ENCODE results near the gene CHAF1A. TPM values are rescaled to one million over a fixed set of nuclear protein-coding genes. Genes with fewer than 3 reads are reported as not detected.

Gene CHAF1A
- total and polyA plus RNA-seq, 10 donors, result 3.8 to 17.9 (median 10.0) TPM

- Histone ChIP-seq H3K27ac (no peak overlapping the region), H3K36me3 (peaks cover 0 to 87% (median 13%) of the 10 kb centered on the region in 6 donors), H3K9me3 (no peaks in the 10 kb centered on the region), H3K4me1 (peaks cover 0 to 12% (median 8%) of the 10 kb centered on the region in 6 donors), H3K27me3 (replicated peaks in 1 of 7) (no peaks in the 10 kb centered on the region), H3K4me3 (no peak overlapping the region)
- intact Hi-C loops (cut with DNase I; ENCODE audit: low total_unique reads), result no loop called here
- 96 to 100% (median 97%) methylated on average over 10 of the region's 10 CpGs for WGBS, 5 donors
- no peak for DNase-seq
- no peak for TF ChIP-seq POLR2AphosphoS5 (IDR thresholded peaks at IDR 0.05)
- TF ChIP-seq CTCF (IDR thresholded peaks at IDR 0.05 in 8 of 11, conservative IDR thresholded peaks at IDR 0.05 in 3 of 11), result no peak
- TF ChIP-seq POLR2A (IDR thresholded peaks at IDR 0.05), result no peak
Measured at GRCh38 chr19:4437103-4437502, 34.7 kb downstream of the CHAF1A start.

DNA sequence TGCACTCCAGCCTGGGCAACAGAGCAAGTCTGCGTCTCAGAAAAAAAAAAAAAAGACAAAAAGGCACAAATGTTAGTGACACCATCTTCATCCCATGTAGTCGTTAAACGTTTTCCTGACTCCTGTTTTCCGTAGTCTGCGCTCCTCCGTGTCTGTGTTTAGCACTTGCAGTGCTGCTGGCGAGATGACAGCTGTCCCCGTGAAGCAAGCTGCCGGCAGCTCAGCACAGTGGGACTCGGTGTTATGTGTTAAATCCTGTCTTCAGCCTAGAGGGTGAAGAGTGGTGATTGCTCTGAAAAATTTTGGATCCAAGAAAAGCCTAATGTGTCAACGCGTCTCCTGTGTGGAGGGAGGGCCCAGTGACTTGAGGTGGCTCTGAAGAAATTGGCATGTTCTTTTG is 36.8 kb downstream of the CHAF1A start:
- H3K4me1 ChIP-seq, result peaks cover 0 to 10% (median 3%) of the 10 kb centered on the region in 6 donors
- no peaks in the 10 kb centered on the region for H3K9me3 ChIP-seq
- H3K27me3 ChIP-seq (replicated peaks in 1 of 7), result no peaks in the 10 kb centered on the region
- H3K27ac ChIP-seq, result no peak overlapping the region
- WGBS, 5 donors, result 89 to 94% (median 93%) methylated on average over 12 of the region's 12 CpGs
- TF ChIP-seq POLR2A (IDR thresholded peaks at IDR 0.05), result no peak
- TF ChIP-seq CTCF (IDR thresholded peaks at IDR 0.05 in 8 of 11, conservative IDR thresholded peaks at IDR 0.05 in 3 of 11), result no peak
- no peak for TF ChIP-seq POLR2AphosphoS5 (IDR thresholded peaks at IDR 0.05)
- DNase-seq, result no peak
- peaks cover 0 to 81% (median 11%) of the 10 kb centered on the region in 6 donors for H3K36me3 ChIP-seq
- no peak overlapping the region for H3K4me3 ChIP-seq
- intact Hi-C loops (cut with DNase I; ENCODE audit: low total_unique reads), result no loop called here

DNA sequence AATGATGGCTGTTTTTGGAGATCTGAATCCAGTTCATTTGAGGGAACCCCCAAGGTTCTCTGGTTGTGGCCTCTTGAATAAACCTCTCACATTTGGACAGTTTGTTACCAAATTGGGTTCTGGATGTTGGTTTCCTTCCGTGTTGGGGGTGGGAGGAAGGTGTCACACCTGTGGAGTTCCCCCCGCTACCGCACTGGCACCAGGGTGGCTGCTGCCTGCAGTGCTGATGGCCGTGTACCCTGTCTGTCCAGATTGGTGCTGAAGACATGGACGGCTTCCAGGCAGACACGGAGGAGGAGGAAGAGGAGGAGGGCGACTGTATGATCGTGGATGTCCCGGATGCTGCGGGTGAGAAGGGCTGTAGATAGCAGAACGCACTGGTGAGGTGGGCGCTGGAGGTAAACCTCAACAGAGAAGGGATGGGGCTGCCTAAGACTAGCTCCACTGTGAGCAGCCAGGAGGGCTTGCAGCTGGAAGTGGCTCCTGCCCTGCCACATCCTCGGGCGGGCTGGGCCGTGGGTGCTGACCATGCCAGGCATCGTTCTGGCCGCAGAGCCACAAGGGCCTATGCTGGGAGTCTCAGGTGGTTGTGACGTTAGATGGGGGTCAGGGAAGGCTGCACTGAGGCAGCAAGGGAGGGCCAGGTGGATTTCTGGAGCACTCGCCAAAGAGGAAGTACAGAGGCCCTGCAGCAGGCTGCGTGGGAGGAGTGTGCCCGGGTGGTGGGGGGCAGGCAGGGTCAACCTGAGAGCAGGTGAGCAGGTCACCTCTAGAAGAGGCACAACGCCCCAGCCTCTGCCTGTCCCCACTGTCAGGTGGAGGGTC is 39.8 kb downstream of the CHAF1A start:
- peaks cover 0 to 10% (median 3%) of the 10 kb centered on the region in 6 donors for H3K4me1 ChIP-seq
- TF ChIP-seq CTCF (IDR thresholded peaks at IDR 0.05 in 8 of 11, conservative IDR thresholded peaks at IDR 0.05 in 3 of 11) (no peak), POLR2AphosphoS5 (IDR thresholded peaks at IDR 0.05) (peak in 2 of 3 donors; percentile 19 to 52), POLR2A (IDR thresholded peaks at IDR 0.05) (no peak)
- WGBS, 5 donors, result 62 to 75% (median 72%) methylated on average over 17 to 22 of the region's 22 CpGs
- no peaks in the 10 kb centered on the region for H3K27me3 ChIP-seq (replicated peaks in 1 of 7)
- peak overlapping the region in 2 of 8 donors; percentile 11 to 50 for H3K27ac ChIP-seq
- no peak overlapping the region for H3K4me3 ChIP-seq
- peaks cover 0 to 81% (median 35%) of the 10 kb centered on the region in 6 donors for H3K36me3 ChIP-seq
- no peaks in the 10 kb centered on the region for H3K9me3 ChIP-seq
- intact Hi-C loops (cut with DNase I; ENCODE audit: low total_unique reads), result no loop called here
- no peak for DNase-seq

DNA sequence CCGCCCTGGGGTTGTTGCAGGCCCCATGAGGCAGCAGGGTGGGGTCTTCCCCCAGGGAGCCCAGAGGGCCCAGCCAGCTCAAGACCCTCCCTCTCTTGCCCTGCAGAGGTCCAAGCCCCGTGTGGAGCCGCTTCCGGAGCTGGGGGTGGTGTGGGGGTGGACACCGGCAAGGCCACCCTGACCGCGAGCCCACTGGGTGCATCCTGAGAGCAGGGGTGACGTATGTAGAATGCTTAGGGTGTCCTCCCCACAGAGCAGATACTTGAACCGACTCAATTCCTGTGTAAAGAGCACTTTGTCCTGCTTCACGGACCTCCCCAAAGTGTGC is 40.3 kb downstream of the CHAF1A start:
- Histone ChIP-seq H3K36me3 (peaks cover 0 to 83% (median 41%) of the 10 kb centered on the region in 6 donors), H3K27ac (peak overlapping the region in 1 of 8 donors; percentile 50), H3K4me1 (peaks cover 0 to 10% (median 3%) of the 10 kb centered on the region in 6 donors), H3K9me3 (no peaks in the 10 kb centered on the region), H3K27me3 (replicated peaks in 1 of 7) (no peaks in the 10 kb centered on the region), H3K4me3 (no peak overlapping the region)
- WGBS, 5 donors, result 82 to 93% (median 88%) methylated on average over 3 to 10 of the region's 10 CpGs
- no peak for DNase-seq
- intact Hi-C loops (cut with DNase I; ENCODE audit: low total_unique reads), result no loop called here
- TF ChIP-seq POLR2AphosphoS5 (IDR thresholded peaks at IDR 0.05) (no peak), CTCF (IDR thresholded peaks at IDR 0.05 in 8 of 11, conservative IDR thresholded peaks at IDR 0.05 in 3 of 11) (no peak), POLR2A (IDR thresholded peaks at IDR 0.05) (no peak)
